AG10803 (cell line): ENCODE results near the gene RPS6KA1.

ENCODE experiments used
- DNase-seq: peaks from one replicate; pipeline ENCODE4 v3.0.0; 2010; ENCODE audit warnings: low read depth
- H3K4me3 ChIP-seq: 2 replicates; pipeline ENCODE4 v1.5.1; 2011; ENCODE audit warnings: mild to moderate bottlenecking, low read length, control low read depth
- TF ChIP-seq, protein P1 (sequence below): conservative IDR thresholded peaks from 2 replicates; pipeline ENCODE4 v1.5.1; 2011; ENCODE audit warnings: mild to moderate bottlenecking, low read length, control low read depth, inconsistent platforms

Gene RPS6KA1

DNA sequence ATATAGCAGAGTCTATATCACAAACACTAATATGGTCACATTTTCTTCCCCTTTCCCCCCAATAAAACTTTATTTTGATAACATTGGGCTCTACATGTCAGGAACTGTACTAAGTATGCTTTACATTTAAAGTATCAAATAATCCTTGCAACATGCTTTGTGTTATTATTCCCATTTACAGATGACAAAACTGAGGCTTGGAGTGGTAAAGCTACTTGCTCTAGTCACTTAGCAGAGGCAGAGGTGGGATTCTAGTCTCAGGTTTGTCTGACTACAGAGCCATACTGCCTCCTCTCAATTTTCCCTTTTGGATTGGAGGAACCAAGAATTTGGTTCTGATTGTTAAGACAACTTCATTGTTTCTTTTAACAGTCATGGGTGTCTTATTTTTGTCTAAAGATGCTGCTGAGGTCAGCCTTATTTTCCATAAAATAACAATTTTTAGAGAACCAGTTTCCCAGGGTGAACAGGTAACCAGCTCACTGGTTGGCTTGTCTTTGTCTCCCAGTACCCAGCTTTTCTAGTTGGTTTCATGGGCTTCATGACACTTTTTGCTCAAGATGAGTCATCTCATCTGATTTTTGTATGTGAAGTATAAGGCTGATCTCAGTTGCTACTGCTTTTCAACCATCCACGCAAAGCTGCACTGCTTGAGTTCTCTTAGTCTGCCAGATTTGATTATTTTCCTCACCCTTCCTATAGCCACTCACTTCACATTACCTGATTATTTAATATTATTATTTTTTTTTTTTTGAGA is 85.3 kb downstream of the RPS6KA1 start:
- no peak for DNase-seq
- TF ChIP-seq, protein P1, sequence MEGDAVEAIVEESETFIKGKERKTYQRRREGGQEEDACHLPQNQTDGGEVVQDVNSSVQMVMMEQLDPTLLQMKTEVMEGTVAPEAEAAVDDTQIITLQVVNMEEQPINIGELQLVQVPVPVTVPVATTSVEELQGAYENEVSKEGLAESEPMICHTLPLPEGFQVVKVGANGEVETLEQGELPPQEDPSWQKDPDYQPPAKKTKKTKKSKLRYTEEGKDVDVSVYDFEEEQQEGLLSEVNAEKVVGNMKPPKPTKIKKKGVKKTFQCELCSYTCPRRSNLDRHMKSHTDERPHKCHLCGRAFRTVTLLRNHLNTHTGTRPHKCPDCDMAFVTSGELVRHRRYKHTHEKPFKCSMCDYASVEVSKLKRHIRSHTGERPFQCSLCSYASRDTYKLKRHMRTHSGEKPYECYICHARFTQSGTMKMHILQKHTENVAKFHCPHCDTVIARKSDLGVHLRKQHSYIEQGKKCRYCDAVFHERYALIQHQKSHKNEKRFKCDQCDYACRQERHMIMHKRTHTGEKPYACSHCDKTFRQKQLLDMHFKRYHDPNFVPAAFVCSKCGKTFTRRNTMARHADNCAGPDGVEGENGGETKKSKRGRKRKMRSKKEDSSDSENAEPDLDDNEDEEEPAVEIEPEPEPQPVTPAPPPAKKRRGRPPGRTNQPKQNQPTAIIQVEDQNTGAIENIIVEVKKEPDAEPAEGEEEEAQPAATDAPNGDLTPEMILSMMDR, result no peak
- no peak overlapping the region for H3K4me3 ChIP-seq

DNA sequence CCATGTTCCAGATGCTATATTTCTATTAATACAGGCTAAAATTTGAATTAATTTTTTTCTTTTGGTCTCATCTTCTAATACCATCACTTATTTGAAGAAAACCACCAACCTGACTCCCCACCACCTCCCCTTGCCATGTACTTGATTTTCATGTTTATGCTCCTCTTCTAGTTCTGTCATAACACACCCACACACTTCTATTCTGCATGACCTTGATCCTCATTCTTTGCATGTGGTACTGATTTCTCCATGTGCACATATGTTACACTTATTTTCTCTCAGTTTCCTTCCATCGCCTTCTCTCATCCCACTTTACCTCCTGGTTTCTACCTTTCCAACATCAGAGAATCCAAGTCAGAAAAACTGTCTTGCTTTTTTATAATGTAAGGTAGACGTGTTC is 87.3 kb downstream of the RPS6KA1 start:
- TF ChIP-seq, protein P1, result no peak
- H3K4me3 ChIP-seq, result no peak overlapping the region
- no peak for DNase-seq

DNA sequence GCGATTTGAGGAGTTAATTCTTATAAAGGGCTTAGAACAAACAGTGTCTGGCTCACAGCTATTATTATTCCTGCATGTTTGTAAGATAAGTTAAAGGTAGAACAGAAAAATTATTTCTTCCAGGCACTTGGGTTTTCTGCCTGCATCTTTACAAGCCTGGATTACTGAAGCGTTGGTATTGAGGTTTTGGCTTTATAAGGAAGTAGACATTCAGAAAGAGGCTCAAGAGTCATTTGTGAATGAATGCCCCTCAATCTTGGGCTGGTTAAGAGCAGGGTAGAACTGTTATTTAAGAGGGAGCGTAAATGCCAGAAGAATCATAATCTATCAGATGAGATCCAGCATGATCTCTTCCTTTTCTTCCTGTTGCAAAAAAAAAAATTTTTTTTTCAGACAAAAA is 89.0 kb downstream of the RPS6KA1 start:
- no peak overlapping the region for H3K4me3 ChIP-seq
- TF ChIP-seq, protein P1, result no peak
- no peak for DNase-seq
